GM18507 (cell line): ENCODE results near the gene FANCC.

Experiments
- DNase-seq: peaks from one replicate; pipeline ENCODE4 v3.0.0; 2011; ENCODE audit warnings: low read depth; ENCODE audit not compliant: insufficient read length; ENCODE audit errors: extremely low spot score
- FAIRE-seq: peaks from 2 replicates; lab custom pipeline; 2011; peaks lifted over from hg19 to GRCh38; lab: Jason Lieb, UNC

Gene FANCC

GRCh38 chr9:95065224-95065623 is 252.3 kb downstream of the FANCC start:
- DNase-seq (no peak), FAIRE-seq (no peak)

DNA sequence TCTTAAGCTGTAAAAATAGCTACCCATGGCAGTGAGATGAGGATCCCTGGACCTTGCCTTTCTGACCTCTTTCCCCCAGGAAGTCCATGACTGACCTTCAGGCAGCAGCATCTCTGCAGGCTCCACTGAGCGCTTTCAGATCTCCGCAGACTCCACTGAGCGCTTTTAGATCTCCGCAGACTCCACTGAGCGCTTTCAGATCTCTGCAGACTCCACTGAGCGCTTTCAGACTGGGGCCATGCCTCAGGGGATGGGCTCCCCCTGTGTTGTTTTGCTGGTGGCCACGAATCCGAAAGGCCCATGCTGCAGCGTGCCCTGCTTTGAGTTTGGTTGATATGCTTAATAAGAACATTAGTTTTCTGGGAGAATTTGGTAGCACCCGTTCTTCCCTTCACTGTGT is 254.2 kb downstream of the FANCC start:
- FAIRE-seq = no peak
- no peak for DNase-seq

- FAIRE-seq (no peak), DNase-seq (no peak)
These were observed 254.9 kb downstream of the FANCC start for GRCh38 chr9:95062596-95063065.

DNA sequence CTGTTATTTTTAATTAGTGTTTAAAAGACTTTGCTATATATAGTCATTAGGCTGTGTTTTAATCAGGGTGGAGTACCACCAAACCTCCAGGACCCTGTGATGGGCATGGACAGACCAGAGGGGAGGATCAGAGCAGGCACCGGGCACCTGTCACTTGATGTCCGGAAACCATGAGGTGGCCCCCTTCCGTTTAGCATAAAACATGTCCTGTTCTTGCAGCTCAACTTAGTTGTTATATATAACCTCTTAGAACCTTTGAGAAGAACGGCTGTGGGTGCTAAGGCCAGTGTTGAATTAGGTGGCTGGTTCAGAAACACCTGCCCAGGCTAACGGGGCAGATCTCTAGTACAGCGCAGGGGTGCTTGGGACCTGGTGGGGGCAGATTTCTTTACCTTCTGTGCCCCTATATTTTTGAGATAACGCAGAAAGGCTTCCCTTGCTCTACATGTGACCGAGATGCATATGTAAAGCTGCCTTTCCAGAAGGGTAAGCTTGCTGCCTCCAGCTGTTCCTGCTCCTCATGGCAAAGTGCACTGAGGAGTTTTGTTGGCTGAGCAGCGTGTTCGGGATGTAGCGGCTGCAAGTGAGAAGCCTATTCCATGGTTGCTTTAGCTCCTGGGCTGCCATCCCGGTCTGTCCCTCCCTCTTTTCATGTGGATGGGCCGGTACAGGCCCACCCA is 255.5 kb downstream of the FANCC start:
- DNase-seq = no peak
- FAIRE-seq = no peak

DNA sequence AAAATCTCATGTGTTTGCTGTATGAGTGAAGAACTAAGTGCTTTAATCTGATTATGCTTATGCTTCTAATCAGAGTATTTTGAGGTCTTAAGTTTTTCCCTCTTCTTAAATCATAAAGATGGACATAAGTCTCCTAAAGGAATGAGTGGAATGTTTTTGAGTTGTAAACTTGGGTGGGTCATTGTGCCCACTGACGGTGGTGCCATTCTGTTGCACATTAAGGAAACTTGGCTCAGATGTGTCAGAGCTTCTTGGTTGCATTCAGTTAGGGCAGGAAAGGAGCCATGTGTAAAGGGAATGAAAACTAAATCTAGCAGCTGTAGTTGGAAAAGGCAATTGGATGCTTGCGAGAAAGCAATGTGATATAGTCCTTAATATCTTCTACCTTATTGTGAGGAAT is 256.6 kb downstream of the FANCC start:
- FAIRE-seq (no peak), DNase-seq (no peak)

DNA sequence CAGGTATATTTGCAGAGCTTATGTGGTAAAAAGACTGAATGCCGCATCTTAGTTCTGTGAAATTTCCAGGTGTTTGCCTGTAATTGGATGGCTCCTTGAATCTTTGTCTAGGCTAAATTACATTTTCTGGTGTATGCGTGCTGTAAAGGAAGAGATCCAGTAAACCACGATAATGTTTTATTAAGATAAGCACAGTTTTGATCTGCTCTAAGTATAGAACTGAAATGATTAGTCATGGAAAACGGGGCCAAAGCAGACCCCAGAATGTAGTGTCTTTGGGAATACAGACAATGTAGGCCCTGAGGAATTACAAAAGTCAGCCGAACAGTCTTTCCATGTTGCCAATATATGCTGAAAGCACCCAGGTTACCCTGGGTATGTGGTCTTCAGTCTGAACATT is 257.3 kb downstream of the FANCC start:
- no peak for FAIRE-seq

GRCh38 chr9:95058795-95059386 is 258.6 kb downstream of the FANCC start:
- DNase-seq (no peak), FAIRE-seq (no peak)

More for the DNA sequence above, 257.3 kb downstream of the FANCC start:
- DNase-seq = no peak

DNA sequence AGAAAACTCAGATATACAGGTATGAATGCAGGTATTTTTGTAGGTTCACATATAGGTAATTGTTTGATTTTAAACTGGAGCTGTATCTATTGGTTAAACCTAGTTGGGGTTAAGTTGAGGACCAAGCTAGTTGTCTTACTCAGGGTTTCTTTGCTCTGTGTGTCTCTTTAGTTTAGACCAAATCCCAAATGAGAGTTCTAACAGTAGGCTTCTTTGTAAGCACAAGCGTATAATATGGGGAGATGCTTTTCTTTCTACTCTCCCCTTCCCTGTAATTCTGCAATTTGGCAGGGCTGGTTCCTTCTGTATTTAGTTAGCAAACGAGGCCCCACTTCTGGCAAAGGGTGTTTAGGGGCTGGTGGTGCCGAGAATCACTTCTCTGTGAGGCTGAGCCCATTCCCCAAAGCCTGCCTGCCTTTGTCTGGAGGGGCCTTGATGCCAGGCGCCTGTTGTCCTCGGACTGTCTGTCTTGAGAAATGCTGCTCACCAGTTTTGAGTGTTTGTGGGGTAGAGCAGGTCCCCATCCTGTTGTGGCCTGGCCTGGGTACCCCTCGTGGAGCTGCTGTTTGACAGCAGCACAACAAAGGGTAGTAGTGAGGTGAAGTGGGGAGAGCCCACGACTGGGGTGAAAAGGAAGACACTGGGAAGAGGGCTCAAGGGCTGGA is 259.3 kb downstream of the FANCC start:
- FAIRE-seq (no peak), DNase-seq (no peak)

GRCh38 chr9:95057101-95057500 is 260.4 kb downstream of the FANCC start:
- DNase-seq (no peak), FAIRE-seq (no peak)

DNA sequence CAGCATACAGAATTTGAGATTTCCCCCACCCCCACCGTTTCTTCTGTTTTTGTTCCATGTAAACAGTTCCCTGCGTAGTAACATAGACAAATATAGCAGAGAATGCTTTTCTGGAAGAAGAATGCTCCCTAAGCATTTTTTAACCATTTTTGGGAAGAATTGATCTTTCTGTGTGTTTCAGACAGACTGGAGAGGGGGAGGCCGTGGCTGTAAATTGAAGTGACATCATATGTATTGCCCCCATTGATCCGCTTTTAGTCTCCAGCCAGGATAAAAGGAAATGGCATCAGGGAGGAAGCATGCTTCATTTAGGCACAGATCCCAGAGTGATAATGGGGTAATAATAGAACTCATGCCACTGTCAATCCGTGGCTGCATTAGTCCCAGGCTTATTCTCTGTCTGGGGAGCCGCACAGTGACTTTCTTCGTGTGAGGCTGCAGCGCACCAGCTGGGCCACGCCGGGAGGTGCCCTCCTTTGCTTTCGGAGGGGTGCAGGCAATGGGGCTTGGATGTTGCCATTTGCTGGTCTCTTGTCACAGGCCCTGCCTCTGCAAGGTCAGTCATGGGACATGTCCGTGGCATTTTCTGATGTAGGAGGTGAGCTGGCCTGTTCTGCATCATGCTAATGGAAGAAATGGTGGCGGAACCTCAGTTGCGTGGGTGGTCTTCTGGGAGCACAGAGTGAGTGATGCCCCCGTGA is 261.5 kb downstream of the FANCC start:
- no peak for DNase-seq
- FAIRE-seq = no peak

- no peak for FAIRE-seq
- no peak for DNase-seq
These were observed 262.1 kb downstream of the FANCC start for GRCh38 chr9:95055334-95055850.

- no peak for FAIRE-seq
- DNase-seq = no peak
These were observed 263.6 kb downstream of the FANCC start for GRCh38 chr9:95053611-95054570.

GRCh38 chr9:95049761-95050160 is 267.7 kb downstream of the FANCC start:
- DNase-seq (no peak), FAIRE-seq (no peak)
